MM.1S (cell line): ENCODE results near the gene UFD1.

Source experiments
- EZH2 ChIP-seq: fragments of 300-600 bp; sonication (generic); optimal IDR thresholded peaks from 2 replicates; pipeline ENCODE3; 2017; ENCODE audit warnings: low read depth, mild to moderate bottlenecking, antibody characterized with exemption, low read length, mixed read lengths
- EZH2phosphoT487 ChIP-seq: fragments of 300-600 bp; sonication (generic); IDR thresholded peaks from 2 replicates; pipeline ENCODE4 v1.6.1; 2018; ENCODE audit warnings: antibody characterized with exemption, low read length
- TF ChIP-seq, protein P1 (sequence below): fragments of 300-600 bp; sonication (generic); IDR thresholded peaks from 2 replicates; pipeline ENCODE4 v1.5.1; 2016; ENCODE audit warnings: antibody characterized with exemption, low read length, mixed read lengths

DNA sequence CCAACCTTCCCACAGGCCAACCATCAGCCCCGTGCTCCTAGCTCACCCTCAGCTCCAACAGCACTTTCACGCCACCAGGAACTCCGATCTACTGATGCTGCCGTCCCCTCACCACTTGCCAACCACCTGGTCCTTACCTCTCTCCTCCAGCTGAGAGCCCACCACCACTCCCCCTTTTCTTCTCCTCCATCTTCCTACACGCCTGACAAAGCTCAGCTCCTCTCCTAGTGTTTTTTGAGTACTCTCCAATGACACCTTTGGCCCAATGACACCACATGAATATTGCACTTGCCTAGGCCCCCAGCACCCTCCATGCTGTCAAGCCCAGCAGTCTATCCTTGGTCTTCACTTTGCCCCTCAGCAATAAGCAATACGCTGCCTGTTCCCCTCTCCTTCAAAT lies 78.1 kb downstream of the UFD1 start:
- TF ChIP-seq, protein P1, sequence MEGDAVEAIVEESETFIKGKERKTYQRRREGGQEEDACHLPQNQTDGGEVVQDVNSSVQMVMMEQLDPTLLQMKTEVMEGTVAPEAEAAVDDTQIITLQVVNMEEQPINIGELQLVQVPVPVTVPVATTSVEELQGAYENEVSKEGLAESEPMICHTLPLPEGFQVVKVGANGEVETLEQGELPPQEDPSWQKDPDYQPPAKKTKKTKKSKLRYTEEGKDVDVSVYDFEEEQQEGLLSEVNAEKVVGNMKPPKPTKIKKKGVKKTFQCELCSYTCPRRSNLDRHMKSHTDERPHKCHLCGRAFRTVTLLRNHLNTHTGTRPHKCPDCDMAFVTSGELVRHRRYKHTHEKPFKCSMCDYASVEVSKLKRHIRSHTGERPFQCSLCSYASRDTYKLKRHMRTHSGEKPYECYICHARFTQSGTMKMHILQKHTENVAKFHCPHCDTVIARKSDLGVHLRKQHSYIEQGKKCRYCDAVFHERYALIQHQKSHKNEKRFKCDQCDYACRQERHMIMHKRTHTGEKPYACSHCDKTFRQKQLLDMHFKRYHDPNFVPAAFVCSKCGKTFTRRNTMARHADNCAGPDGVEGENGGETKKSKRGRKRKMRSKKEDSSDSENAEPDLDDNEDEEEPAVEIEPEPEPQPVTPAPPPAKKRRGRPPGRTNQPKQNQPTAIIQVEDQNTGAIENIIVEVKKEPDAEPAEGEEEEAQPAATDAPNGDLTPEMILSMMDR, result no peak
- TF ChIP-seq EZH2 (no peak), EZH2phosphoT487 (no peak)
